ENCODE measurements around the gene PPFIBP2. TPM values are rescaled to one million over a fixed set of nuclear protein-coding genes. Genes with fewer than 3 reads are reported as not detected.

Gene PPFIBP2
- total RNA-seq, 8 experiments from 2014 or later, result 0.92 to 132 (median 10.5) TPM

GRCh38 chr11:7609521-7609920, 95.7 kb downstream of the PPFIBP2 start:
- Histone ChIP-seq H3K4me3 (no peak overlapping the region), H3K27ac (no peak overlapping the region), H3K4me1 (replicated peaks in 1 of 2) (peaks cover 0 to 5% of the 10 kb centered on the region in 2 donors)
- ATAC-seq (replicated peaks in 6 of 8), result no peak
- in situ Hi-C loops (cut with MboI; ENCODE audit: low pct_unique_long_range_greater_than_20kb in 2 of 9, low sequenced_read_pairs in 9 of 9, unreplicated experiment in 9 of 9), result no loop called here

GRCh38 chr11:7610393-7610792, 96.6 kb downstream of the PPFIBP2 start:
- in situ Hi-C loops (cut with MboI; ENCODE audit: low pct_unique_long_range_greater_than_20kb in 2 of 9, low sequenced_read_pairs in 9 of 9, unreplicated experiment in 9 of 9), result no loop called here
- Histone ChIP-seq H3K27ac (no peak overlapping the region), H3K4me3 (no peak overlapping the region), H3K4me1 (replicated peaks in 1 of 2) (peaks cover 0 to 5% of the 10 kb centered on the region in 2 donors)
- ATAC-seq (replicated peaks in 6 of 8), result no peak
- WGBS, 10 experiments, result 83 to 100% (median 93%) methylated on average over 2 to 3 of the region's 3 CpGs; no CpG with 5 or more reads in 2 of the 10 experiments

GRCh38 chr11:7611411-7611810, 97.6 kb downstream of the PPFIBP2 start:
- ATAC-seq (replicated peaks in 6 of 8), result no peak
- WGBS, 10 experiments, result 86 to 100% (median 100%) methylated on average over 1 of the region's 1 CpG; no CpG with 5 or more reads in 4 of the 10 experiments
- in situ Hi-C loops (cut with MboI; ENCODE audit: low pct_unique_long_range_greater_than_20kb in 2 of 9, low sequenced_read_pairs in 9 of 9, unreplicated experiment in 9 of 9), result no loop called here
- Histone ChIP-seq H3K4me1 (replicated peaks in 1 of 2) (peaks cover 0 to 5% of the 10 kb centered on the region in 2 donors), H3K4me3 (no peak overlapping the region), H3K27ac (no peak overlapping the region)

GRCh38 chr11:7612056-7612660, 98.4 kb downstream of the PPFIBP2 start:
- Histone ChIP-seq H3K4me1 (replicated peaks in 1 of 2) (peaks cover 0 to 5% of the 10 kb centered on the region in 2 donors), H3K4me3 (no peak overlapping the region), H3K27ac (no peak overlapping the region)
- ATAC-seq (replicated peaks in 6 of 8), result peak in 2 of 8 experiments; percentile 20 to 36
- in situ Hi-C loops (cut with MboI; ENCODE audit: low pct_unique_long_range_greater_than_20kb in 2 of 9, low sequenced_read_pairs in 9 of 9, unreplicated experiment in 9 of 9), result no loop called here
- WGBS, 10 experiments, result 60 to 93% (median 89%) methylated on average over 1 to 7 of the region's 7 CpGs; no CpG with 5 or more reads in 1 of the 10 experiments

GRCh38 chr11:7612661-7613393, 99.0 kb downstream of the PPFIBP2 start:
- no peak overlapping the region for H3K27ac ChIP-seq
- peak in 5 of 8 experiments; percentile 10 to 90 (median 75) for ATAC-seq (replicated peaks in 6 of 8)
- in situ Hi-C loops (cut with MboI; ENCODE audit: low pct_unique_long_range_greater_than_20kb in 2 of 9, low sequenced_read_pairs in 9 of 9, unreplicated experiment in 9 of 9), result no loop called here
- WGBS, 10 experiments, result 0 to 86% (median 49%) methylated on average over 1 to 4 of the region's 4 CpGs; no CpG with 5 or more reads in 1 of the 10 experiments
- peaks cover 0 to 5% of the 10 kb centered on the region in 2 donors for H3K4me1 ChIP-seq (replicated peaks in 1 of 2)
- H3K4me3 ChIP-seq, result no peak overlapping the region

GRCh38 chr11:7613394-7613720, 99.6 kb downstream of the PPFIBP2 start:
- in situ Hi-C loops (cut with MboI; ENCODE audit: low pct_unique_long_range_greater_than_20kb in 2 of 9, low sequenced_read_pairs in 9 of 9, unreplicated experiment in 9 of 9), result no loop called here
- ATAC-seq (replicated peaks in 6 of 8), result no peak
- WGBS, 10 experiments, result 60 to 100% (median 100%) methylated on average over 1 to 4 of the region's 4 CpGs; no CpG with 5 or more reads in 3 of the 10 experiments
- Histone ChIP-seq H3K4me1 (replicated peaks in 1 of 2) (peaks cover 0 to 5% of the 10 kb centered on the region in 2 donors), H3K4me3 (no peak overlapping the region), H3K27ac (no peak overlapping the region)

- in situ Hi-C loops (cut with MboI; ENCODE audit: low pct_unique_long_range_greater_than_20kb in 2 of 9, low sequenced_read_pairs in 9 of 9, unreplicated experiment in 9 of 9), result no loop called here
- ATAC-seq (replicated peaks in 6 of 8), result no peak
- Histone ChIP-seq H3K27ac (no peak overlapping the region), H3K4me1 (replicated peaks in 1 of 2) (peaks cover 0 to 5% of the 10 kb centered on the region in 2 donors), H3K4me3 (no peak overlapping the region)
Measured at GRCh38 chr11:7614656-7615055, 100.9 kb downstream of the PPFIBP2 start.

- H3K4me3 ChIP-seq, result no peak overlapping the region
- 89 to 100% (median 92%) methylated on average over 4 to 7 of the region's 8 CpGs; no CpG with 5 or more reads in 7 of the 10 experiments for WGBS, 10 experiments
- in situ Hi-C loops (cut with MboI; ENCODE audit: low pct_unique_long_range_greater_than_20kb in 2 of 9, low sequenced_read_pairs in 9 of 9, unreplicated experiment in 9 of 9), result no loop called here
- ATAC-seq (replicated peaks in 6 of 8), result no peak
- no peak overlapping the region for H3K27ac ChIP-seq
- H3K4me1 ChIP-seq (replicated peaks in 1 of 2), result peaks cover 0 to 5% of the 10 kb centered on the region in 2 donors
Measured at GRCh38 chr11:7617032-7617431, 103.2 kb downstream of the PPFIBP2 start.

GRCh38 chr11:7619322-7619721, 105.5 kb downstream of the PPFIBP2 start:
- ATAC-seq (replicated peaks in 6 of 8), result no peak
- in situ Hi-C loops (cut with MboI; ENCODE audit: low pct_unique_long_range_greater_than_20kb in 2 of 9, low sequenced_read_pairs in 9 of 9, unreplicated experiment in 9 of 9), result no loop called here
- Histone ChIP-seq H3K4me3 (no peak overlapping the region), H3K27ac (no peak overlapping the region), H3K4me1 (replicated peaks in 1 of 2) (no peaks in the 10 kb centered on the region)
- WGBS, 10 experiments, result 71 to 100% (median 86%) methylated on average over 1 to 3 of the region's 3 CpGs; no CpG with 5 or more reads in 1 of the 10 experiments

- no peaks in the 10 kb centered on the region for H3K4me1 ChIP-seq (replicated peaks in 1 of 2)
- H3K27ac ChIP-seq, result no peak overlapping the region
- ATAC-seq (replicated peaks in 6 of 8), result no peak
- H3K4me3 ChIP-seq, result no peak overlapping the region
- 0 to 100% (median 46%) methylated on average over 1 to 3 of the region's 3 CpGs; no CpG with 5 or more reads in 1 of the 10 experiments for WGBS, 10 experiments
- in situ Hi-C loops (cut with MboI; ENCODE audit: low pct_unique_long_range_greater_than_20kb in 2 of 9, low sequenced_read_pairs in 9 of 9, unreplicated experiment in 9 of 9), result no loop called here
Measured at GRCh38 chr11:7621090-7621489, 107.3 kb downstream of the PPFIBP2 start.

- ATAC-seq (replicated peaks in 6 of 8), result no peak
- 0 to 25% (median 0%) methylated on average over 1 of the region's 1 CpG; no CpG with 5 or more reads in 1 of the 10 experiments for WGBS, 10 experiments
- no peaks in the 10 kb centered on the region for H3K4me1 ChIP-seq (replicated peaks in 1 of 2)
- no peak overlapping the region for H3K27ac ChIP-seq
- no peak overlapping the region for H3K4me3 ChIP-seq
- in situ Hi-C loops (cut with MboI; ENCODE audit: low pct_unique_long_range_greater_than_20kb in 2 of 9, low sequenced_read_pairs in 9 of 9, unreplicated experiment in 9 of 9), result no loop called here
Measured at GRCh38 chr11:7621554-7621953, 107.8 kb downstream of the PPFIBP2 start.

- ATAC-seq (replicated peaks in 6 of 8), result no peak
- WGBS, 10 experiments, result 80 to 100% (median 91%) methylated on average over 1 to 2 of the region's 2 CpGs; no CpG with 5 or more reads in 6 of the 10 experiments
- in situ Hi-C loops (cut with MboI; ENCODE audit: low pct_unique_long_range_greater_than_20kb in 2 of 9, low sequenced_read_pairs in 9 of 9, unreplicated experiment in 9 of 9), result no loop called here
- no peaks in the 10 kb centered on the region for H3K4me1 ChIP-seq (replicated peaks in 1 of 2)
- H3K4me3 ChIP-seq, result no peak overlapping the region
- H3K27ac ChIP-seq, result no peak overlapping the region
Measured at GRCh38 chr11:7622721-7623120, 108.9 kb downstream of the PPFIBP2 start.

- H3K4me1 ChIP-seq (replicated peaks in 1 of 2), result no peaks in the 10 kb centered on the region
- no peak for ATAC-seq (replicated peaks in 6 of 8)
- no peak overlapping the region for H3K4me3 ChIP-seq
- 14 to 100% (median 64%) methylated on average over 1 to 2 of the region's 3 CpGs; no CpG with 5 or more reads in 2 of the 10 experiments for WGBS, 10 experiments
- H3K27ac ChIP-seq, result no peak overlapping the region
- in situ Hi-C loops (cut with MboI; ENCODE audit: low pct_unique_long_range_greater_than_20kb in 2 of 9, low sequenced_read_pairs in 9 of 9, unreplicated experiment in 9 of 9), result no loop called here
Measured at GRCh38 chr11:7628660-7629059, 114.9 kb downstream of the PPFIBP2 start.
